Stimulated activated CD8-positive, alpha-beta memory T cell treated with anti-CD3 and anti-CD28 coated beads, Interleukin-4, amount 100 ng/mL, for 48 hours (primary cell): ENCODE data around the gene CPSF3.

Experiments
- DNase-seq: peaks from one replicate; pipeline ENCODE4 v3.0.0-alpha.2; 2020

CPSF3 gene

GRCh38 chr2:9423100-9423921 is at the start of gene CPSF3, which contains the start of gene ITGB1BP1:
Gene CPSF3 (plus strand): TSS chr2:9423654. CDS start chr2:9423774, 120 bp downstream.
Gene ITGB1BP1 (minus strand): TSS chr2:9423528. CDS start chr2:9418697, 4,831 bp downstream.
- peak; percentile 98 for DNase-seq

- DNase-seq, result no peak
Measured at GRCh38 chr2:9374071-9374730, 49.3 kb upstream of the CPSF3 start.

- DNase-seq, result no peak
Measured at GRCh38 chr2:9375857-9376428, 47.5 kb upstream of the CPSF3 start.

- DNase-seq, result no peak
Measured at GRCh38 chr2:9377461-9378097, 45.9 kb upstream of the CPSF3 start.

DNA sequence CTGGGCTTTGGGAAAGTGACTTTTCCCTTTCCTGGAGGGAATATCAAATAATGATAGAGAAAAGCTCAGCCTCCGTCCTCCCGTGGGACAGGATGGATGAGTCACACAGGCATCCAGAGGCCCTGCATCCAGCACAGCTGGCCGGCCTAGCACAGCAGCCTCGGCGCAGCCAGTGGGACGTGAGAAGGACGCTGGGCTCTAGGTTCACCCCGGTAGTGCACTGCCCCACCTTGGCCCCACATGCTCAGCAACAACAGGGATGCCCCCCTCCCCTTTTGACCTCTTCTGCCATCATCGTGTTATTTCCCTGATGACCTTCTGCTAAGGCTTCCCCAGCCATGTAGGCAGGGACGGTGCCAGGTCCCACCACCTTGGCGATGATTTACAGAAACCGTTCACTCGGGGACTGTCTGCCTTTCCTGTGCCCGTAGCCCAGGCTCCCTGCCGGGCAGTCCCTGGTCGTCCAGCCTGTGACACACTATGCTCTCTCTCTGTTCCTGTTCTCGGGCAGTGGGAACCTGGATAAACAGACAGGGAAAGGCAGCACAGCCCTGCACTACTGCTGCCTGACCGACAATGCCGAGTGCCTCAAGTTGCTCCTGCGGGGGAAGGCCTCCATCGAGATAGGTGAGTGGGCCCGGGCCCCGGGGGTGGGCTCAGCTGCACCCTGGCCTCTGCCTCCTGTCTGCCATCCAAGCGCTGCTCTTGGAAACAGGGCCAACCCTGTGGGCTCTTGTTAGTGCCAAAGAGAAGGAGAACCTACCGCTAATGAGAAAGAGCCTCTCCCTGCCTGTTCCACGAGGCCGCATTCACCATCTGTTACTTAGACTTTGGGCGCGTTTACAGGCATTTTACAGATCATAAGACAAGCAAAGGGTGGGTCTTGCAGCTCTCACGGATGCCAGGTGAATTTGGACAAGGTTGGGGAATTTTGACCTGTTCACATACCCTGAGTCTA is 44.7 kb upstream of the CPSF3 start:
- no peak for DNase-seq

DNA sequence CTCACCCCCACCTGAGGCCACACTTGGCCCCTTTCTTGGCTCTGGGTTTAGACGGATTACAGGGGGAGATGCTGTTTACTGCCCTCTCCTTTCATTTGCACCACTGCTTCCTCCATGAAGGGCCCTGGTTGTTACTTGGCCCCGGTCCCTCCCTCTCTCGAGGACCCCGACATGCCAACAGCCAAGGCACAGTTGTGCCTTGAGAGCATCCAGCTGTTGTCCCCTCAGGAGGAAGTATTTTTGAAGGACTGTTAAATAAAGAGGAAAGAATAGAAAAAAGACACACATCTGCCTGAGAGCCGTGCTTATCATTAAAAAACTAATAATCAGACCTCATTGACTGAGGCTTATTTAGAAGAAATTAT is 44.1 kb upstream of the CPSF3 start:
- DNase-seq, result no peak

GRCh38 chr2:9380702-9381628 is 42.5 kb upstream of the CPSF3 start:
- DNase-seq, result no peak

GRCh38 chr2:9382604-9383235 is 40.7 kb upstream of the CPSF3 start:
- no peak for DNase-seq

DNA sequence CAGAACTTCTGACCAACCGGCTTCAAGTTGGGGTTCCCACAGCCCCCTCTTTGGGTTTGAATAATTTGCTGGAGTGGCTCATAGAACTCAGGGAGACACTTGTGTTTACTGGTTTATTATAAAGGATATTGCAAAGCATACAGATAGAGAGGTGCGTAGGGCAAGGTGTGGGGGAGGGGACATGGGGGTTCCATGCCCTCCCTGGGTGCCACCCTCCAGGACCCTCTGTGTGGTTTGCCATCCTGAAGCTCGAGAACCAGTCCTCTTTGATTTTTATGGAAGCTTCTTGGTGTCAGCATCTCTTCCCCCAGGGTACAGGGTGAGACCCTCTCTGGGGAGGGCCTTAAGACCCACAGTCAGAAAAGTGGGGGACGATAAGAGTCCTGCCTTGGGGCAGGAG is 38.9 kb upstream of the CPSF3 start:
- DNase-seq, result no peak

DNA sequence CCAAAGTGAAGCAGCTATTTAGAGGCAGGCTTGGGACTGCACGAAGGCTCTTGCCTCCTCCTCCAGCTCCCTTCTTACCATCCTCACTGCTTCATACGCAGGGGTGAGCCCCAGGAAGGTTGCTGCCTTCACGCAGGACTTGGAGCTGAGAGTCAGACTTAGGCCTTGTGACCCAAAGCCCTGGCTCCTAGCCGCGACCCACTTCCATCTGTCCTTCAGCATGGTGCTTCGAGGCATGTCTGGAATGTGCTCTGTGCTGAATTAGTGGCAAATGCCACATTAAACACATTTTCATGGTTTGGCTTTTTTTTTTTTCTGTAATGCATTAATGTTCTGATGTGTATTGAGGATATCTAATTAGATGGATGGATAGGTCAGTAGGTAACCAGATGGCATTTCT is 37.6 kb upstream of the CPSF3 start:
- no peak for DNase-seq

DNA sequence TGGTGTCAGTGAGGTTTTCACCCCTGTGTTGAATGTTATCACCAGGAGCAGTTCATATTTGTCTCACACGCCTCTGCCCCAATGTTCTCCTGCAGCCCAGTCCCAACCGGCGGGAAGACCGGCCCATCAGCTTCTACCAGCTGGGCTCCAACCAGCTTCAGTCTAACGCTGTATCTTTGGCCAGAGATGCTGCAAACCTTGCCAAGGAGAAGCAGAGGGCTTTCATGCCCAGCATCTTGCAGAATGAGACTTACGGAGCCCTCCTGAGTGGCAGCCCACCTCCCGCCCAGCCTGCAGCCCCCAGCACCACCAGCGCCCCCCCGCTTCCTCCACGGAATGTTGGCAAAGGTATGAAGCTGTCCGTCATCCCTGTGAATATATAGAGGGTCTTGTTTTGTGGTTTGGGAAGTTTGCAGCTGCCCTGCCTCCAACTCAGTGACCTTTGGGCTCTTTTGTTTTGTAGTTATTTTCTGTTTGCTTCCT is 35.2 kb upstream of the CPSF3 start:
- DNase-seq, result no peak

DNA sequence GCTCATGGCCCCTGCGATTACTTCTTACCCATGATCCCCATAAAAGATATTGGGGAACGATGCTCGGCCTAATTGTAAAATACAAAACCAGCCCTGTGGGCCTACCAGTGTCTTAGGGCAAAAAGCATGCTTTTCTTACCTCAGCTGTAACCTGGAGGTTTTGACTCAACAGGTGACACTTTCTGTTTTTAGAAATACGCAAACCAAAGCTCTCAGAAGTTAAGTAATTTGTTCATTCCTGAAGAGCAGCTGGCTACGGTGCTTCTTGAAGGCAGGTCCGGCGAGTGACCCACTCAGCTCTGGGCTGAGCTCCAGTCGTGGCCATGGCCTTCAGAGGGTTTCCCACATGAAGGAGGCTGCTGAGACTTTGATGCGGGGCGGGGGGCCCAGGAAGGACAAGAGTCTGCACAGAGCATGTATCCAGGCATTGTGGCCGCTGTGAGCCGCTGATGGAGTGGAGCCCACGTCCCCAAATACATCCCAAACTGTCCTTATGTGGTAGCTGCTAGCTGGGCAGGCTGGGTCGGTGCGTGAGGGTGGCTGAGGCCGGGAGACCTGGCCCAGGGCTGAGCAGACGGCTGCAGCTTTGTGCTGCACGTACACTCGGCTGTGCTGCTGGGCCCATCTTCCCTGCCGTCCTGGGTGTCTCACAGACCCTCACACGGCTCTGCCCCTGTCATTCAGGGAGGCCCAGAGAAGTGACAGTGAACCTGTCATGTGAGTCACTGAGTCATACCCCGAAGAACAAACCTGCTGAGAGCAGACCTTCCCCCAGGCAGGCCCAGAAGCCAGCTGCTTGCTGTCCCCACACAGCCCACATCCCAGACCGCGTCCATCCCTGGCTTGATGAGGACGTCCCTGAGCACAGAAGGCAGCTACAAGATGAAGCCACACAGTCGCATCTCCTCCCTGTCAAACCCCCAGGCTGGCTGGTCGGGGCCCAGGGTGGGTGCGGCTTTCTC is 34.2 kb upstream of the CPSF3 start:
- no peak for DNase-seq

- no peak for DNase-seq
Measured at GRCh38 chr2:9390151-9390850, 33.2 kb upstream of the CPSF3 start.

- DNase-seq, result no peak
Measured at GRCh38 chr2:9390991-9391390, 32.5 kb upstream of the CPSF3 start.

- no peak for DNase-seq
Measured at GRCh38 chr2:9391961-9392720, 31.3 kb upstream of the CPSF3 start.

- no peak for DNase-seq
Measured at GRCh38 chr2:9392898-9393765, 30.3 kb upstream of the CPSF3 start.

DNA sequence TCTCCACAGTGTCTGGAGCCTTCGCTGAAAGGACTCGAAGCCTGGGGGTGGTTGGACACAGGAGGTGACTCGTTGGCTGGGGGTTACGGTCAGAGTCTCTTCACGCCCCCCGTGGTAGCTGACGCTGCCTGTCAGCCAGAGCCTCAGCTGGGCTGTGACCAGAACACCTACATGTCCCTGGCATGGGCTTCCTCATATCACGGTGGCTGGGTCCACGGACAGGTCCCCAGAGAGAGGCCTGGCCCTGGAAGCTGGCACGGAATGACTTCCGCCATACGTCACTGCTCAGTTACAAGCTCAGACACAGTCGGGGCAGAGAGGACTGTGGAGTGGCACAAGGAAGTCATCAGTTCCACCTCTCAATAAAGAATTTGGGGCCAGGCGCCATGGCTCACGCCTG is 28.6 kb upstream of the CPSF3 start:
- DNase-seq, result no peak
